HG03469 (cell line): ENCODE results near the gene CLEC16A.

Source experiments
- ATAC-seq: cut with Tn5 transposase; IDR thresholded peaks from one replicate; pipeline ENCODE4 v1.9.1; 2021; ENCODE audit warnings: mild to moderate bottlenecking, moderate library complexity, moderate number of reproducible peaks; ENCODE audit not compliant: unreplicated experiment

Gene CLEC16A

DNA sequence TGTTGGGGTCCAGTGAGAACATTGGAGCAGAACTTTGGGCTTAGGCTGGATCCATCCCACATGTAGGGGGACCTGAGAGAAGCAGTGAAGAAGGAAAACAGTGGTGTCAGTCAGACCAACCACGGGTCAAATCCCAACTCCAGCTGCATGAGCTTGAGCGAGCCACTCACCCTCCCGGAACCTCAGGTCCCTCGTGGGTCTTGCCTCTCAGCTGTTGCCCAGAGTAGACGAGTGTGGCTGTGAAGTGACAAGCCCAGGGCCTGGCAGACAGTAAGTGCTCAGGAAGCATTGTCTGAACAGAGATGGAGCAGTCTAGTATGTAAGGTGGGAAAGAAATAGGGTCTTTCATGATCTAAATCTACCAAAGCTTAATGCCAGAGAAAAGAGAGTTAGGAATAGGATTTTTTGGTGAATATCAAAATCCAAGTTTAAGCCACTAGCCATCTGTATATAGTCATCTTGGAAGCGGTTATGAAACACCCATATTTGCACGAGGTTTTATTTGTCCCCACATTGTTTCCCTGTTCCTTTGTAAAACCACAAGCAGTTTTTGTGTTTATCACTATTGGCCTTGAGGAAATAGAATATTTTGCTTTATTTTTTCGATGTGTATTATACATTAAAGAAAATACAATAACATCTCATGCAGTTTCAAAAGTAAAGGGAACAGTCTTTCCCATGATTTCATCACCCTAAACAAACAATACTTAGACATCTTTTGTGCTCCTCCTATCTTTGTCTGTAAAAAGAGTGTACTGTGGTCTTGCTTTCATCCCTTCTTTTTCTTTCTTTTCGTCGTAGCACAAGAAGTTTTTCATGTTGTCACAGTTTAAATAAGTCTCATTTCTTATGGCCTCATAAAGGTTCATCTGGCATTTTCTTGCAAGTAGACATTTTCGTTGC is 112.0 kb downstream of the CLEC16A start:
- ATAC-seq = no peak

DNA sequence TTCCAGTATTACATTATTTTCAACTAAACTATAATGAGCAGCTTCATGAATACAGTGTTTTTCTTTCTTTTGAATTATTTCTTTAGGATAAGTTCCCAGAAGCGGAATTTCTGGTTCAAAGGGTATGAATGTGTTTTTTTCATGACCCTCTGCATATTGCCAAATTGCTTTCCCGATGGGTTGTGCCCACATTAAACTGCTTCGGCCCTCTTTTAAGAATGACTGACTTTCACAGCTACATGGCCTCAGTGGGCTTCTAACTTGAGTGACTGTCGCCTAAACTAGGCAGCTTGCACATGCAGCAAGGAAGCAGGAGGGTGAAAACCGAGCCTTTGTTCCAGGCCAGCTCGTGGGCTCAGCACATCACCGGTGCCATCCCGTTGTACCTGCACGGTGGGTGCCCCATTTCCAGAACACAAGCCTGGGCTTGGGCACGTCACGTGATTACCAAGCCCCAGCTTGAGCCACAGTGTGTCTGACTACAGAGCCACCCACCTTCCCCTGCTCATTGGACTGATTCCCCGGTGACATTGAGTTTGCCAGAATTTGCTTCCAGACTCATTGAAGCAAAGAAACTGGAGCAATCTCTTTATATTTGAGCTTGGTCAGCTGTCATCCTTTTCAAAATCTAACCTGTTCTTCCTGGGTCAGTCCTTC is 112.8 kb downstream of the CLEC16A start:
- no peak for ATAC-seq

- no peak for ATAC-seq
These were observed 113.5 kb downstream of the CLEC16A start for GRCh38 chr16:11057711-11058345.

DNA sequence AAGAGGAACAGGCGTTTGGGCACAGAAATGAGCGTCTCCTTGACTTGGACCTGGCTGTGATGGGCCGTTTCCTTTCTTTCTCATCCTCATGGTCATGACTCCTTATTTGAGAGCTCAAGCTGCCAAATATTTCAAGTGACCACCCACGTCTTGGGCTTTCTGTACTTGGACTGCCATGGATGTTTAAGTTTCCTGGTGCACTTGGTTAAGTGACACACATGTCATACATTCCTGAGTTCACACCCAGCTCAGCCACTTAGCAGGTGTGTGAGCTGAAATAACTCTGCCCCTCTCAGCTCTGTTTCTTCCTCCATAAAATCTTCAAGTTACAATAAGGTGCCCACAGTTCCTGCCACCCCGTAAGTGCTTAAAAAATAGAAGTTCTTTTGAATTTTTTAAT is 114.5 kb downstream of the CLEC16A start:
- no peak for ATAC-seq

- no peak for ATAC-seq
These were observed 115.2 kb downstream of the CLEC16A start for GRCh38 chr16:11059588-11059987.

- no peak for ATAC-seq
These were observed 116.0 kb downstream of the CLEC16A start for GRCh38 chr16:11060364-11060763.

DNA sequence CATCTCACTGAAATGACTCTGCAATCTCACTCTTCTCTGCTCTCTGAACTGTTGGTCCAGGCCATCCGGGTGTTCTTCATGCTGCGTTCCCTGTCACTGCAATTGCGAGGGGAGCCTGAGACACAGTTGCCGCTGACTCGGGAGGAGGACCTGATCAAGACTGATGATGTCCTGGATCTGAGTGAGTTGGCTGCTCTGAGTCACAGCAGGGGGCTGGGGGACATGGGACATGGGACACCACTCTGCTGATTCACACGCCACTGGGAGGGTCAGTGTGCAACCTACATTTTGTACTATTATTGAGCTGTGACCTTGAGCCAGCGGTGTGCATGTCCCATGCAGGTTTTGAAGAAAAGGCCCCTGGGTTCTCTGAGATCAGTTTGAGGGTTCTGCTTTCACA is 116.5 kb downstream of the CLEC16A start:
- ATAC-seq = no peak

DNA sequence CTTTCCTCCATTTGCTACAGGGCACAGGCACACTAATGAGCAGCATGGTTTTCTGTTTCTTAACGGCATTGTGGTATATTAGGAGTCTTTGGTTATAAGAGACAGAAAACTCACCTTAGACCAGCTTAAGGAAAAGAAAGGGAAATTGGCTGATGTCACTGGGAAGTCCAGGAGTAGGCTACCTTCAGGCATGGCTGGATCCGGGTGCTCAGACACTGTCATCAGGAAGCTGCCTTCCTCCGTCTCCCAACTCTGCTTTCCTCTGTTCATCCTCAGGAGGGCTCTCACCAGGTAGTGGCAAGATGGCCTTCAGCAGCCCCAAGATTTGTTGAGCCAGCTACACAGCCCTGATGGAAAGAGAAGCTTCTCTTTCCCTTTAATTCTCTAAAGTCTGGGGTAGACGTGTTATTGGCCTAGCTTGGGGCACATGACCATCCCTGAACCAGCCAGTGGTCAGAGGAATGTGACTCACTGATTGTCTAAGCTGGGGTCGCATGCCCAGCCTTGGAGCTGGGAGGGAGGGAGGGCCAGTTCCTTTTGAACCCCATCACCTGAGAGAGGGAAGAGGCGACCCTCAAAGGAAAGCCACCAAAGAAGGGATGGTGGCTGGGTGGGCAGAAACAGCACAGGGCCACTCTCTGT is 117.4 kb downstream of the CLEC16A start:
- ATAC-seq = no peak

GRCh38 chr16:11063448-11064201 is 119.3 kb downstream of the CLEC16A start:
- no peak for ATAC-seq

DNA sequence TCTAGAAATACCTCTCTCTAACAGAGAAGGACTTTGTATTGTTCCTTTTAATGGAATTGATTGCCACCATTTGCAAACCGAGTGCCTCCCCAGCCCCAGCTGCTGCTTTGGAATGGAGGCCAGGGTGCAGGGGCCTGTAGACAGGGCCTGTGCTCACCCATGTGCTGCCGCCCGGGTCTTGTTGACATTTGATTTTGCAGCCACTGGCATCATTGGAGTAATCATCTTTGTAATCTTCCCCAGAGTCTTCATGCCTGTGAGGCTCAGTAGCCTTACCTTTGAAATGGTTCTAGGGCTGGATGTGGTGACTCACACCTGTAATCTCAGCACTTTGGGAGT is 119.8 kb downstream of the CLEC16A start:
- no peak for ATAC-seq

- ATAC-seq = no peak
These were observed 120.5 kb downstream of the CLEC16A start for GRCh38 chr16:11064851-11065250.

- no peak for ATAC-seq
These were observed 122.0 kb downstream of the CLEC16A start for GRCh38 chr16:11066261-11066870.

DNA sequence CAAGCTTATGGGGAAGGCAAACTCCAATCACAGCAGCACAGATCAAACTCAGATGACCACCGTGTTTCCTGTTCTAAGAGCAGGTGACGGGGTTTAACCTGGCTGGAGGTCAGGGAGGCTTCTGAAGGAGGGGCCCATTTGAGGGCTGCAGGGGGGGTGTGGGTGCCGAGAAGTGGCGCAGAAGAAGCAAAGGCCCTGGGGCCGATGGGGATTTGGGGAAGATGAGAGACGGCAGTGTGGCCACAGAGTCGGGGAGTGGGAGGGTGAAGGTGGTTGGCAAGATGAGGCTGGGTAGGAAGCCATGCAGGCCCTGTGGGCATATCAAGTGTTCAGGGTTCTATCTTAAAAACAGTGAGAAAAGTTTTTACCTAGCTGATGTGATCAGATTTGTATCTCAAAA is 122.9 kb downstream of the CLEC16A start:
- ATAC-seq = no peak

GRCh38 chr16:11067697-11068141 is 123.4 kb downstream of the CLEC16A start:
- no peak for ATAC-seq

DNA sequence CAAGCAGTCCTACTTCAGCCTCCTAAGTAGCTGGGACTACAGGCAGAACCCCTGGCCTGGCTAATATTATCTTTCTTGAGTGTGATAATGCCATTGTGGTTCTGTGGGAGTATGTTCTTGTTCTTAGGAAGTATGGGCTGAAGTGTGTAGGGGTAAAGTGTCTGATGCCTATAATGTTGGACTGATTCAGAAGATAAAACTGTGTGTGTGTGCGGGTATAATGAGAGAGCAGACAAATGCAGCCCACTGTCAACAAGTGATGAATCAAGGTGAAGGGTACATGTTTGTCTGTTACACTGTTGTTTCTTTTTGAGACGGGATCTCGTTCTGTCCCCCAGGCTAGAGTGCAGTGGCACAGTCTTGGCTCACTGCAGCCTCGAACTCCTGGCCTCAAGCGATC is 127.5 kb downstream of the CLEC16A start:
- no peak for ATAC-seq

DNA sequence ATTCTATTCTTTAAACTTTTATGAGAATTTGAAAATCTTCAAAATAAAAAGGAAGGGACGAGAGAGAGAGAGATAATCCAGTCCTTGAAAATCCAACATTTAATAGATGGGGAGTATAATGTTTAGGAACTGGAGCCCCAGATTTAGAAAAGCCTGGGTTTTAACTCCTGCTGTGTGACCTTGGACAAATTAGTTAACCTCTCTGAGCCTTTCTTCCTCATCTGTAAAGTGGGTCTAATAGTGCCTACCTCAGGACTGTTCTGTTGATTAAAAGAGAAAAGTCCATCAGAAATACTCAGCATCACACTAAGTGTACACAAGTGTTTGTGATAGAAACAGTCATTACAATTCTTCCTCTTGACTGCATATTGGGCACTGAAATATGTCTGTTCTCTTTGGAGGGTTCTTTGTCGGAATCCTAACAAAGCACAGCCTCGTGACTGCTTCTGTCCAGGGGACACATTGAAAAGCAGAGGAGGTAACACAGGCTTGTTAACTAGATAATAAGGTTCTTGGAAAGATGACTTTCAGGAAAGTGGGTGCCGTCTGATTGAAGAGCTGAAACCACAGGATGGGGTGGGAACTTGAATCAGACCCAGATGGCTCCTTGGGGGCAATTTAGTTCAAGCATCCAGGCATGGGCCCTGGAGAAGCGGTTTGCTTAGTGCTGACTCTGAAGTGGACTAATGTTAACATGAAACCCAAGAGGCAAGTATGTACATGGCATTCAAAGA is 128.2 kb downstream of the CLEC16A start:
- ATAC-seq = no peak

DNA sequence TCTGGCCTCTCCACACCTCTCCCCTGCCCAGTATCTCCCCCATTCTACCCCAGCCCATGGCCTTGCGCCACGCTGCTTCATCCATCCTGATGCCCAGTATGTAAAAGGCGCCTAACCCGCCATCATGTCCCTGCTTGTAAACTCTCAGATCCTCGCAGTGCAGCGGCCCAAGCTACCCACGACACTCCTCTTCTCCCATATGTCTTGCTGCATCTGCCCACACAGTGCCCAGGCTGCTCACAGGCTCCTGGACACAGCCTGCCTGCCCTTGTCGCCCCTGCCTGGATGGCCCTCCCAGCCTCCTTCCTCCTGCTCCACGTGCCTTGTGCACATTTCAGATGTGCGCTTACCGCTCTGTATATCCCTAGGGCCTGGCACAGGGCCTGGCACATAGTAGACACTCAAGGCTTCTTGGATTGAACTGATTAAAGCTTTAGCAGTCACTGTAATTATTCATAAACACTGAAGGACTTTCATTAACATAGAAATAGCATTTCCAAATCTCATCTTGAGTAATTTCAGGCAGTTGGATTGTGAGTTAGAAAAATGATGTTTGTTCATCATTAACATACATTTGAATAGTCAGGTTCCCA is 129.1 kb downstream of the CLEC16A start:
- ATAC-seq = no peak

DNA sequence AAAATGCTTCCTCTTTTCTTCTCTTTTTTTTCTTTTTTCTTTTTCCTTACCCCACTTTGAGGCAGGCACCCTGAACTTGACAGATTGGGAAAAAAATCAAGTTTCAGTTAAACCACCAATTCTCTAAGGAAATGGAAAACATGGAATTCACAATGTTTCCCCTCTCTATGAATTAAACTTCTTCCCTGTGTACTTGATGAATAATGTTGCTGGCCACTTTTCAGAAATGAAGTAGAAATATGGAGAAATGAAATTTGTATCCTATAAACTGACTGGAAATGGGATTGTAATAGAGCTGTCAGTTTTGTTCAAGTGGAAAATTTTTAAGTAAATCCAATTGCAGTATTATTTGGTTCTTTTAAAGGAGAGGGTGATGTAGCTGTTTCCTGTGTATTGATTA is 129.8 kb downstream of the CLEC16A start:
- ATAC-seq = no peak

DNA sequence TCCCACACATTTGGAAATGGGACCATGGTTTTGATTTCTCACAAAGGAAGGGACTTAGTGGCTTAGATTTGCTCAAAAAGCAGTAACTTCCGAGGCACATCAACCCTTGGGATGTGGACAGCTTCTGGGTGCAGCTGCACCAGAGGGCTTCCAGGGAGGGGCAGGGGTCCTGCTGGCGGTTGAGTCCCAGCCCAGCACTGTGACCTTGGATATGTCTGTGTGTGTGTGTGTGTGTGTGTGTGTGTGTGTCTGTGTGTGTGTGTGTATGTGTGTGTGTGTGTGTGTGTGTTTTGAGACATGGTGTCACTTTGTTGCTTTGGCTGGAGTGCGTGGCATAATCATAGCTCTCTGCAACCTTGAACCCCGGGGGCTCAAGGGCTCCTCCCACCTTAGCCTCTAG is 130.8 kb downstream of the CLEC16A start:
- ATAC-seq = no peak
